Epithelial cell of esophagus (primary cell): ENCODE measurements around the gene RAB33B.

Source experiments
- DNase-seq: peaks from one replicate; pipeline ENCODE4 v3.0.0; 2010; ENCODE audit warnings: low read depth
- H3K4me3 ChIP-seq: 2 replicates; pipeline ENCODE4 v1.5.1; 2011; ENCODE audit warnings: mild to moderate bottlenecking, low read length, control low read depth
- CTCF ChIP-seq: IDR thresholded peaks from 2 replicates; pipeline ENCODE4 v1.5.1; 2011; ENCODE audit warnings: low read depth, mild to moderate bottlenecking, low read length, control low read depth, inconsistent platforms; ENCODE audit not compliant: insufficient read depth; ENCODE audit errors: missing control alignments

RAB33B gene

GRCh38 chr4:139522457-139522856 lies 68.5 kb downstream of the RAB33B start:
- no peak for DNase-seq
- H3K4me3 ChIP-seq = no peak overlapping the region
- TF ChIP-seq CTCF = no peak

GRCh38 chr4:139523076-139523475 lies 69.2 kb downstream of the RAB33B start:
- DNase-seq = no peak
- H3K4me3 ChIP-seq = no peak overlapping the region
- TF ChIP-seq CTCF = no peak

- H3K4me3 ChIP-seq = no peak overlapping the region
- no peak for TF ChIP-seq CTCF
- no peak for DNase-seq
Measured at GRCh38 chr4:139524062-139524631, 70.2 kb downstream of the RAB33B start.

- DNase-seq = no peak
- no peak overlapping the region for H3K4me3 ChIP-seq
- TF ChIP-seq CTCF = no peak
Measured at GRCh38 chr4:139525414-139525813, 71.5 kb downstream of the RAB33B start.
